GM18511 (cell line): ENCODE results near the gene PRTFDC1.
A peak's percentile ranks its signal among the peaks of the same experiment; 100 is the strongest.
"Not testable (repeated sequence)": the region's sequence is repeated elsewhere in the genome, so short reads cannot be mapped to it uniquely, and the experiment has no call there.

Experiments used
- ATAC-seq: cut with Tn5 transposase; IDR thresholded peaks from one replicate; pipeline ENCODE4 v1.9.1; 2021; ENCODE audit warnings: mild to moderate bottlenecking, moderate library complexity; ENCODE audit not compliant: unreplicated experiment

PRTFDC1 gene

GRCh38 chr10:24966962-24967481 lies 14.6 kb upstream of the PRTFDC1 start:
- ATAC-seq = no peak

GRCh38 chr10:24965051-24965450 lies 12.6 kb upstream of the PRTFDC1 start:
- ATAC-seq = no peak

GRCh38 chr10:24963521-24964041 lies 11.2 kb upstream of the PRTFDC1 start:
- no peak for ATAC-seq

GRCh38 chr10:24962995-24963394 lies 10.6 kb upstream of the PRTFDC1 start:
- ATAC-seq = no peak

- ATAC-seq = no peak
Measured at GRCh38 chr10:24961582-24961981, 9.2 kb upstream of the PRTFDC1 start.

- ATAC-seq = no peak
Measured at GRCh38 chr10:24959382-24959730, 7.0 kb upstream of the PRTFDC1 start.

GRCh38 chr10:24958721-24959381 lies 6.4 kb upstream of the PRTFDC1 start:
- ATAC-seq = no peak

- ATAC-seq = no peak
Measured at GRCh38 chr10:24958091-24958720, 5.8 kb upstream of the PRTFDC1 start.

GRCh38 chr10:24957624-24958051 lies 5.2 kb upstream of the PRTFDC1 start:
- not testable (repeated sequence) for ATAC-seq

GRCh38 chr10:24953675-24954074 lies 1.3 kb upstream of the PRTFDC1 start:
- no peak for ATAC-seq

GRCh38 chr10:24952707-24953645 lies 570 bp upstream of the PRTFDC1 start:
- ATAC-seq = peak; percentile 76

- ATAC-seq = peak; percentile 10
Measured at GRCh38 chr10:24951201-24952142, 934 bp downstream of the PRTFDC1 start.

GRCh38 chr10:24950439-24950838 lies 2.0 kb downstream of the PRTFDC1 start:
- no peak for ATAC-seq

GRCh38 chr10:24949616-24950015 lies 2.8 kb downstream of the PRTFDC1 start:
- no peak for ATAC-seq

- ATAC-seq = peak; percentile 72
Measured at GRCh38 chr10:24947304-24948097, 4.9 kb downstream of the PRTFDC1 start.

GRCh38 chr10:24944512-24945255 lies 7.7 kb downstream of the PRTFDC1 start:
- ATAC-seq = no peak

GRCh38 chr10:24938525-24938924 lies 13.9 kb downstream of the PRTFDC1 start:
- ATAC-seq = no peak

GRCh38 chr10:24938076-24938475 lies 14.3 kb downstream of the PRTFDC1 start:
- ATAC-seq = no peak
